ENCODE measurements around the gene CPNE2. TPM values are rescaled to one million over a fixed set of nuclear protein-coding genes. Genes with fewer than 3 reads are reported as not detected.
A peak's percentile ranks its signal among the peaks of the same experiment; 100 is the strongest.

The CPNE2 gene
- total RNA-seq, 4 donors from 2014 or later, result 12.2 to 21.4 (median 17.8) TPM

GRCh38 chr16:57191056-57191571 lies 98.7 kb downstream of the CPNE2 start:
- intact Hi-C loops (cut with DNase I), result no loop called here
- TF ChIP-seq CTCF (IDR thresholded peaks at IDR 0.05), result no peak
- no peak for TF ChIP-seq POLR2A (IDR thresholded peaks at IDR 0.05)
- 57 to 60% methylated on average over 3 of the region's 3 CpGs for WGBS, 2 donors
- peaks cover 0 to 76% (median 42%) of the 10 kb centered on the region in 3 donors for H3K4me1 ChIP-seq
- no peak overlapping the region for H3K27ac ChIP-seq
- no peaks in the 10 kb centered on the region for H3K27me3 ChIP-seq
- DNase-seq, result no peak
- peaks cover 0 to 8% (median 0%) of the 10 kb centered on the region in 3 donors for H3K36me3 ChIP-seq
- no peak overlapping the region for H3K4me3 ChIP-seq
- no peaks in the 10 kb centered on the region for H3K9me3 ChIP-seq

GRCh38 chr16:57192146-57192545 lies 99.8 kb downstream of the CPNE2 start:
- Histone ChIP-seq H3K9me3 (no peaks in the 10 kb centered on the region), H3K36me3 (peaks cover 0 to 8% (median 0%) of the 10 kb centered on the region in 3 donors), H3K27ac (no peak overlapping the region), H3K4me1 (peaks cover 0 to 80% (median 42%) of the 10 kb centered on the region in 3 donors), H3K4me3 (no peak overlapping the region), H3K27me3 (no peaks in the 10 kb centered on the region)
- DNase-seq, result no peak
- TF ChIP-seq POLR2A (IDR thresholded peaks at IDR 0.05) (no peak), CTCF (IDR thresholded peaks at IDR 0.05) (no peak)
- 81 to 85% methylated on average over 3 of the region's 3 CpGs for WGBS, 2 donors
- intact Hi-C loops (cut with DNase I), result no loop called here

- intact Hi-C loops (cut with DNase I), result no loop called here
- no peak overlapping the region for H3K27ac ChIP-seq
- peaks cover 0 to 8% (median 0%) of the 10 kb centered on the region in 3 donors for H3K36me3 ChIP-seq
- peaks cover 0 to 73% (median 36%) of the 10 kb centered on the region in 3 donors for H3K4me1 ChIP-seq
- no peak overlapping the region for H3K4me3 ChIP-seq
- DNase-seq, result no peak
- H3K9me3 ChIP-seq, result no peaks in the 10 kb centered on the region
- TF ChIP-seq CTCF (IDR thresholded peaks at IDR 0.05) (no peak), POLR2A (IDR thresholded peaks at IDR 0.05) (no peak)
- no peaks in the 10 kb centered on the region for H3K27me3 ChIP-seq
- WGBS, 2 donors, result 70 to 76% methylated on average over 3 to 7 of the region's 7 CpGs
These were observed 100.5 kb downstream of the CPNE2 start for GRCh38 chr16:57192720-57193486.

- Histone ChIP-seq H3K36me3 (peaks cover 0 to 7% (median 0%) of the 10 kb centered on the region in 3 donors), H3K9me3 (no peaks in the 10 kb centered on the region), H3K27ac (peak overlapping the region in 1 of 4 donors; percentile 27), H3K4me1 (peaks cover 0 to 59% (median 27%) of the 10 kb centered on the region in 3 donors), H3K27me3 (no peaks in the 10 kb centered on the region), H3K4me3 (no peak overlapping the region)
- no peak for TF ChIP-seq CTCF (IDR thresholded peaks at IDR 0.05)
- TF ChIP-seq POLR2A (IDR thresholded peaks at IDR 0.05), result no peak
- intact Hi-C loops (cut with DNase I), result no loop called here
- no peak for DNase-seq
These were observed 102.1 kb downstream of the CPNE2 start for GRCh38 chr16:57194512-57194911.

- Histone ChIP-seq H3K9me3 (no peaks in the 10 kb centered on the region), H3K27me3 (no peaks in the 10 kb centered on the region), H3K4me3 (no peak overlapping the region), H3K27ac (no peak overlapping the region), H3K4me1 (peaks cover 0 to 46% (median 15%) of the 10 kb centered on the region in 3 donors), H3K36me3 (no peaks in the 10 kb centered on the region)
- intact Hi-C loops (cut with DNase I), result no loop called here
- 66 to 70% methylated on average over 4 of the region's 4 CpGs for WGBS, 2 donors
- DNase-seq, result no peak
- TF ChIP-seq CTCF (IDR thresholded peaks at IDR 0.05) (no peak), POLR2A (IDR thresholded peaks at IDR 0.05) (no peak)
These were observed 103.9 kb downstream of the CPNE2 start for GRCh38 chr16:57196286-57196685.
